ENCODE measurements around the gene MAMLD1.

- TF ChIP-seq, protein P1, sequence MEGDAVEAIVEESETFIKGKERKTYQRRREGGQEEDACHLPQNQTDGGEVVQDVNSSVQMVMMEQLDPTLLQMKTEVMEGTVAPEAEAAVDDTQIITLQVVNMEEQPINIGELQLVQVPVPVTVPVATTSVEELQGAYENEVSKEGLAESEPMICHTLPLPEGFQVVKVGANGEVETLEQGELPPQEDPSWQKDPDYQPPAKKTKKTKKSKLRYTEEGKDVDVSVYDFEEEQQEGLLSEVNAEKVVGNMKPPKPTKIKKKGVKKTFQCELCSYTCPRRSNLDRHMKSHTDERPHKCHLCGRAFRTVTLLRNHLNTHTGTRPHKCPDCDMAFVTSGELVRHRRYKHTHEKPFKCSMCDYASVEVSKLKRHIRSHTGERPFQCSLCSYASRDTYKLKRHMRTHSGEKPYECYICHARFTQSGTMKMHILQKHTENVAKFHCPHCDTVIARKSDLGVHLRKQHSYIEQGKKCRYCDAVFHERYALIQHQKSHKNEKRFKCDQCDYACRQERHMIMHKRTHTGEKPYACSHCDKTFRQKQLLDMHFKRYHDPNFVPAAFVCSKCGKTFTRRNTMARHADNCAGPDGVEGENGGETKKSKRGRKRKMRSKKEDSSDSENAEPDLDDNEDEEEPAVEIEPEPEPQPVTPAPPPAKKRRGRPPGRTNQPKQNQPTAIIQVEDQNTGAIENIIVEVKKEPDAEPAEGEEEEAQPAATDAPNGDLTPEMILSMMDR (IDR thresholded peaks at IDR 0.05; ENCODE audit: extremely low read depth in 1 of 2, insufficient read depth in 1 of 2, low read depth in 1 of 2, low read length in 2 of 2): no peak
- no peak for TF ChIP-seq POLR2A (IDR thresholded peaks at IDR 0.05; ENCODE audit: low read depth, low read length)
- no peak for TF ChIP-seq JUN (IDR thresholded peaks at IDR 0.05; ENCODE audit: borderline replicate concordance, insufficient read depth, insufficient read length, low read depth)
- TF ChIP-seq MYC (IDR thresholded peaks at IDR 0.05; ENCODE audit: low read depth, low read length): no peak
- no peak for TF ChIP-seq EZH2 (IDR thresholded peaks at IDR 0.05; ENCODE audit: borderline replicate concordance, low read depth, low read length, severe bottlenecking)
- no peak for TF ChIP-seq POLR2AphosphoS5 (IDR thresholded peaks at IDR 0.05; ENCODE audit: insufficient read depth, low read depth, low read length)
- TF ChIP-seq, protein P2, sequence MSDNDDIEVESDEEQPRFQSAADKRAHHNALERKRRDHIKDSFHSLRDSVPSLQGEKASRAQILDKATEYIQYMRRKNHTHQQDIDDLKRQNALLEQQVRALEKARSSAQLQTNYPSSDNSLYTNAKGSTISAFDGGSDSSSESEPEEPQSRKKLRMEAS (IDR thresholded peaks at IDR 0.05; ENCODE audit: insufficient read depth, insufficient read length): no peak
- TF ChIP-seq GATA2 (IDR thresholded peaks at IDR 0.05; ENCODE audit: insufficient read depth, insufficient read length, low read depth, low read length): no peak
Observed at GRCh38 chrX:150377005-150377404, 13.9 kb downstream of the MAMLD1 start.

Data from endothelial cell of umbilical vein (primary cell).